Measurements from ENCODE around the gene SLC29A1. TPM values are rescaled to one million over a fixed set of nuclear protein-coding genes. Genes with fewer than 3 reads are reported as not detected.

The SLC29A1 gene
- total and polyA plus RNA-seq, 11 donors: 48.0 to 319 (median 131) TPM

- Histone ChIP-seq H3K4me3 (no peak overlapping the region), H3K4me1 (peaks cover 0 to 30% (median 17%) of the 10 kb centered on the region in 12 donors), H3K27ac (peak overlapping the region in 10 of 12 donors; percentile 17 to 75 (median 60)), H3K36me3 (no peaks in the 10 kb centered on the region), H3K9me3 (no peaks in the 10 kb centered on the region), H3K27me3 (no peaks in the 10 kb centered on the region)
- no peak for TF ChIP-seq POLR2A (IDR thresholded peaks at IDR 0.05)
- no peak for TF ChIP-seq CTCF (IDR thresholded peaks at IDR 0.05)
- ATAC-seq (peak; percentile 68 to 88 (median 86)), DNase-seq (peak; percentile 76 to 86 (median 80))
- WGBS, 4 donors: 60 to 75% (median 65%) methylated on average over 13 of the region's 13 CpGs
- intact Hi-C loops (cut with DNase I): loop anchor here in 5 of 10 donors (5.0 to 10.0 kb wide), 4 partner anchors 34 to 157 kb away; partner anchors contain the start of genes MYMX (in 2 of the 5) and SLC29A1 (in 1 of the 5)
Measured at GRCh38 chr6:44177691-44178423, 45.5 kb upstream of the SLC29A1 start.

GRCh38 chr6:44178424-44179071 is 44.8 kb upstream of the SLC29A1 start:
- H3K27me3 ChIP-seq: no peaks in the 10 kb centered on the region
- ATAC-seq (peak in 1 of 4 donors; percentile 20), DNase-seq (no peak)
- H3K4me1 ChIP-seq: peaks cover 0 to 27% (median 15%) of the 10 kb centered on the region in 12 donors
- no peaks in the 10 kb centered on the region for H3K36me3 ChIP-seq
- H3K27ac ChIP-seq: peak overlapping the region in 8 of 12 donors; percentile 25 to 75 (median 46)
- 84 to 90% (median 87%) methylated on average over 9 of the region's 9 CpGs for WGBS, 4 donors
- TF ChIP-seq CTCF (IDR thresholded peaks at IDR 0.05) (no peak), POLR2A (IDR thresholded peaks at IDR 0.05) (no peak)
- intact Hi-C loops (cut with DNase I): loop anchor here in 5 of 10 donors (5.0 to 10.0 kb wide), 4 partner anchors 34 to 156 kb away; partner anchors contain the start of genes MYMX (in 2 of the 5) and SLC29A1 (in 1 of the 5)
- no peak overlapping the region for H3K4me3 ChIP-seq
- no peaks in the 10 kb centered on the region for H3K9me3 ChIP-seq

- Histone ChIP-seq H3K27ac (peak overlapping the region in 6 of 12 donors; percentile 25 to 62 (median 39)), H3K4me3 (no peak overlapping the region), H3K27me3 (no peaks in the 10 kb centered on the region), H3K4me1 (peaks cover 0 to 27% (median 15%) of the 10 kb centered on the region in 12 donors), H3K36me3 (no peaks in the 10 kb centered on the region), H3K9me3 (no peaks in the 10 kb centered on the region)
- no peak for ATAC-seq
- DNase-seq: no peak
- TF ChIP-seq POLR2A (IDR thresholded peaks at IDR 0.05) (no peak), CTCF (IDR thresholded peaks at IDR 0.05) (no peak)
- intact Hi-C loops (cut with DNase I): loop anchor here in 5 of 10 donors (5.0 to 10.0 kb wide), 4 partner anchors 33 to 156 kb away; partner anchors contain the start of genes MYMX (in 2 of the 5) and SLC29A1 (in 1 of the 5)
- WGBS, 4 donors: 55 to 65% (median 62%) methylated on average over 4 of the region's 4 CpGs
Measured at GRCh38 chr6:44179072-44179536, 44.3 kb upstream of the SLC29A1 start.

GRCh38 chr6:44179648-44180047 is 43.7 kb upstream of the SLC29A1 start:
- Histone ChIP-seq H3K9me3 (no peaks in the 10 kb centered on the region), H3K36me3 (no peaks in the 10 kb centered on the region), H3K27me3 (no peaks in the 10 kb centered on the region), H3K4me3 (no peak overlapping the region), H3K27ac (peak overlapping the region in 1 of 12 donors; percentile 25), H3K4me1 (peaks cover 0 to 27% (median 15%) of the 10 kb centered on the region in 12 donors)
- intact Hi-C loops (cut with DNase I): loop anchor here in 5 of 10 donors (5.0 to 10.0 kb wide), 4 partner anchors 33 to 155 kb away; partner anchors contain the start of genes MYMX (in 2 of the 5) and SLC29A1 (in 1 of the 5)
- DNase-seq (no peak), ATAC-seq (no peak)
- 86 to 96% (median 95%) methylated on average over 6 to 7 of the region's 7 CpGs for WGBS, 4 donors
- TF ChIP-seq CTCF (IDR thresholded peaks at IDR 0.05): no peak
- TF ChIP-seq POLR2A (IDR thresholded peaks at IDR 0.05): no peak
